ENCODE results near the gene SUSD1. TPM values are rescaled to one million over a fixed set of nuclear protein-coding genes. Genes with fewer than 3 reads are reported as not detected.

Gene SUSD1
- total and polyA plus RNA-seq, 2 donors (not counting 1 experiment from before 2014, with no cell fraction given) = 5.7 to 7.5 TPM

DNA sequence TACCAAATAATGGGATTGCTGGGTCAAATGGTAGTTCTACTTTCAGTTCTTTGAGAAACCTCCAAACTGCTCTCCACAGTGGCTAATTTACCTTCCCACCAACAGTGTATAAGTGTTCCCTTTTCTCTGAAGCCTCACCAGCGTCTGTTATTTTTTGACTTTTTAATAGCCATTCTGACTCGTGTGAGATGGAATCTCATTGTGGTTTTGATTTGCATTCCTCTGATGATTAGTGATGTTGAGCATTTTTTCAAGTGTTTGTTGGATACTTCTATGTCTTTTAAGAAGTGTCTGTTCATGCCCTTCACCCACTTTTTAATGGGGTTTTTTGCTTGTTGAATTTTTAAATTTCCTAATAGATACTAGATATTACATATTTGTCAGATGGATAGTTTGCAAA, 28.4 kb upstream of the SUSD1 start:
- Histone ChIP-seq H2AFZ (ENCODE audit: insufficient read depth, low read depth, low read length, poor library complexity, severe bottlenecking) (no peak overlapping the region), H3K4me2 (replicated peaks; ENCODE audit: low read depth, low read length, poor library complexity, severe bottlenecking) (no peak overlapping the region), H3K27ac (ENCODE audit: low read length in 2 of 2) (no peak overlapping the region), H3K27me3 (replicated peaks in 1 of 4; ENCODE audit: control extremely low read depth in 1 of 4, control insufficient read depth in 3 of 4, insufficient read depth in 4 of 4, low read length in 3 of 4) (no peaks in the 10 kb centered on the region), H3K4me3 (ENCODE audit: control extremely low read depth in 1 of 5, extremely low read depth in 1 of 5, insufficient read depth in 1 of 5, low read depth in 2 of 5, low read length in 4 of 5) (no peak overlapping the region), H3K36me3 (replicated peaks in 1 of 2; ENCODE audit: control extremely low read depth in 1 of 2, control insufficient read depth in 1 of 2, extremely low read depth in 1 of 2, insufficient read depth in 2 of 2, low read length in 1 of 2) (peaks cover 0 to 6% of the 10 kb centered on the region in 2 experiments), H3K4me1 (ENCODE audit: control insufficient read depth in 2 of 2, insufficient read depth in 2 of 2, low read length in 2 of 2) (no peaks in the 10 kb centered on the region), H3K79me2 (ENCODE audit: control insufficient read depth, insufficient read depth, low read length) (no peaks in the 10 kb centered on the region), H4K20me1 (ENCODE audit: control insufficient read depth, insufficient read depth, low read length, poor library complexity, severe bottlenecking) (no peaks in the 10 kb centered on the region), H3K9me3 (ENCODE audit: control extremely low read depth in 1 of 3, control insufficient read depth in 2 of 3, insufficient read depth in 1 of 3, low read length in 2 of 3) (peaks cover 0 to 14% (median 8%) of the 10 kb centered on the region in 3 donors), H3K9ac (ENCODE audit: low read length) (no peak overlapping the region)
- intact Hi-C loops (cut with micrococcal nuclease) = no loop called here
- H3K4me1 Mint-ChIP-seq = peaks cover 2% of the 10 kb centered on the region
- ChIA-PET POLR2A (no interaction called here), CTCF (interaction anchor here (1.8 kb wide), 1 partner anchor 16 kb away, joined by 3 read pairs; no protein-coding TSS in a partner anchor)
- no peak for DNase-seq
- H3K27me3 Mint-ChIP-seq = no peaks in the 10 kb centered on the region
- no peak for ATAC-seq (ENCODE audit: low read depth)
- no peak overlapping the region for H3K4me3 Mint-ChIP-seq
- no CpG with 5 or more reads among the region's 2 CpGs for WGBS (ENCODE audit: insufficient coverage)
- TF ChIP-seq EZH2 (IDR thresholded peaks at IDR 0.05; ENCODE audit: borderline replicate concordance, insufficient read depth, low read depth, low read length, poor library complexity, severe bottlenecking) = no peak
- TF ChIP-seq, protein P1, sequence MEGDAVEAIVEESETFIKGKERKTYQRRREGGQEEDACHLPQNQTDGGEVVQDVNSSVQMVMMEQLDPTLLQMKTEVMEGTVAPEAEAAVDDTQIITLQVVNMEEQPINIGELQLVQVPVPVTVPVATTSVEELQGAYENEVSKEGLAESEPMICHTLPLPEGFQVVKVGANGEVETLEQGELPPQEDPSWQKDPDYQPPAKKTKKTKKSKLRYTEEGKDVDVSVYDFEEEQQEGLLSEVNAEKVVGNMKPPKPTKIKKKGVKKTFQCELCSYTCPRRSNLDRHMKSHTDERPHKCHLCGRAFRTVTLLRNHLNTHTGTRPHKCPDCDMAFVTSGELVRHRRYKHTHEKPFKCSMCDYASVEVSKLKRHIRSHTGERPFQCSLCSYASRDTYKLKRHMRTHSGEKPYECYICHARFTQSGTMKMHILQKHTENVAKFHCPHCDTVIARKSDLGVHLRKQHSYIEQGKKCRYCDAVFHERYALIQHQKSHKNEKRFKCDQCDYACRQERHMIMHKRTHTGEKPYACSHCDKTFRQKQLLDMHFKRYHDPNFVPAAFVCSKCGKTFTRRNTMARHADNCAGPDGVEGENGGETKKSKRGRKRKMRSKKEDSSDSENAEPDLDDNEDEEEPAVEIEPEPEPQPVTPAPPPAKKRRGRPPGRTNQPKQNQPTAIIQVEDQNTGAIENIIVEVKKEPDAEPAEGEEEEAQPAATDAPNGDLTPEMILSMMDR (IDR thresholded peaks at IDR 0.05) = no peak
- peaks cover 18% of the 10 kb centered on the region for H3K9me3 Mint-ChIP-seq (ENCODE audit: insufficient read depth)
- no peak overlapping the region for H3K27ac Mint-ChIP-seq

DNA sequence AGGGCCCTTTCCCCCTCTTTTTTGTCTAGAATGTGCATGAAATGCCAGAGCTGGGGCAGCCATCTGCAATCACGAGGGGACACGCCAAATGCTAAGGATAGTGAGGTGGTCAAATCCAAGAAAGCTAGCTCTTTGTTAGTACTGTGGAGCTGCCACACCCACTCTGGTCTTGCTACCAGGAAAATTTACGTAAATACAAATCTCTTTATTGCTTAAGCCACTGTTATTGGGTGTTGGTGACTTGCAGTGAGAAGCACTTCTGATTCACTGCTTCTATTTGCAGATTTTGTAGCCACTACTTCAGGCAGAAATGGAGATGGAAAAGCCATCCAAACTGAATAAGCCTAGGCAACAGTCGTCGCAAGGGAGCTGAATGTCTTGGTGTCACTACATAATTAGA, 25.6 kb upstream of the SUSD1 start:
- Histone ChIP-seq H2AFZ (ENCODE audit: insufficient read depth, low read depth, low read length, poor library complexity, severe bottlenecking) (no peak overlapping the region), H3K27me3 (replicated peaks in 1 of 4; ENCODE audit: control extremely low read depth in 1 of 4, control insufficient read depth in 3 of 4, insufficient read depth in 4 of 4, low read length in 3 of 4) (no peaks in the 10 kb centered on the region), H3K4me1 (ENCODE audit: control insufficient read depth in 2 of 2, insufficient read depth in 2 of 2, low read length in 2 of 2) (no peaks in the 10 kb centered on the region), H3K9ac (ENCODE audit: low read length) (no peak overlapping the region), H3K4me3 (ENCODE audit: control extremely low read depth in 1 of 5, extremely low read depth in 1 of 5, insufficient read depth in 1 of 5, low read depth in 2 of 5, low read length in 4 of 5) (no peak overlapping the region), H4K20me1 (ENCODE audit: control insufficient read depth, insufficient read depth, low read length, poor library complexity, severe bottlenecking) (no peaks in the 10 kb centered on the region), H3K9me3 (ENCODE audit: control extremely low read depth in 1 of 3, control insufficient read depth in 2 of 3, insufficient read depth in 1 of 3, low read length in 2 of 3) (peaks cover 0 to 3% (median 0%) of the 10 kb centered on the region in 3 donors), H3K27ac (ENCODE audit: low read length in 2 of 2) (no peak overlapping the region), H3K36me3 (replicated peaks in 1 of 2; ENCODE audit: control extremely low read depth in 1 of 2, control insufficient read depth in 1 of 2, extremely low read depth in 1 of 2, insufficient read depth in 2 of 2, low read length in 1 of 2) (no peaks in the 10 kb centered on the region), H3K79me2 (ENCODE audit: control insufficient read depth, insufficient read depth, low read length) (no peaks in the 10 kb centered on the region), H3K4me2 (replicated peaks; ENCODE audit: low read depth, low read length, poor library complexity, severe bottlenecking) (no peak overlapping the region)
- no peak for ATAC-seq (ENCODE audit: low read depth)
- H3K4me3 Mint-ChIP-seq = no peak overlapping the region
- DNase-seq = no peak
- ChIA-PET CTCF (no interaction called here), POLR2A (no interaction called here)
- H3K27ac Mint-ChIP-seq = no peak overlapping the region
- no peaks in the 10 kb centered on the region for H3K27me3 Mint-ChIP-seq
- TF ChIP-seq EZH2 (IDR thresholded peaks at IDR 0.05; ENCODE audit: borderline replicate concordance, insufficient read depth, low read depth, low read length, poor library complexity, severe bottlenecking) = no peak
- TF ChIP-seq, protein P1 (IDR thresholded peaks at IDR 0.05) = no peak
- peaks cover 2% of the 10 kb centered on the region for H3K4me1 Mint-ChIP-seq
- intact Hi-C loops (cut with micrococcal nuclease) = no loop called here
- peaks cover 6% of the 10 kb centered on the region for H3K9me3 Mint-ChIP-seq (ENCODE audit: insufficient read depth)
- WGBS (ENCODE audit: insufficient coverage) = no CpG with 5 or more reads among the region's 5 CpGs

Measured in B cell (primary cell).